GM23338 (cell line): ENCODE measurements around the gene DGKK. TPM values are rescaled to one million over a fixed set of nuclear protein-coding genes. Genes with fewer than 3 reads are reported as not detected.

Source experiments
- ATAC-seq: fragments of 200-7000 bp; cut with Tn5 transposase; 3 replicates; pipeline ENCODE4 v1.9.1; 2020
- DNase-seq: peaks from one replicate; pipeline ENCODE4 v3.0.0-alpha.2; 2015; ENCODE audit warnings: low spot score
- H2AFZ ChIP-seq: fragments of 200-600 bp; sonication (generic); 2 replicates; pipeline ENCODE4 v1.8.0; 2016; ENCODE audit warnings: antibody characterized with exemption, mild to moderate bottlenecking, moderate library complexity
- H3F3A ChIP-seq: fragments of 200-600 bp; sonication (generic); replicated peaks from 2 replicates; pipeline ENCODE4 v1.8.0; 2017; ENCODE audit warnings: antibody characterized with exemption, mixed run types, low read depth
- H3K27ac ChIP-seq: fragments of 200-600 bp; sonication (generic); 2 replicates; pipeline ENCODE4 v1.6.1; 2016; ENCODE audit warnings: low read depth
- H3K27me3 ChIP-seq: fragments of 200-600 bp; sonication (generic); 2 replicates; pipeline ENCODE4 v1.8.0; 2016; ENCODE audit warnings: mild to moderate bottlenecking, mixed run types, moderate library complexity; ENCODE audit not compliant: insufficient read depth
- H3K36me3 ChIP-seq: fragments of 200-600 bp; sonication (generic); 2 replicates; pipeline ENCODE4 v1.8.0; 2016; ENCODE audit warnings: mild to moderate bottlenecking; ENCODE audit not compliant: insufficient read depth
- H3K4me1 ChIP-seq: fragments of 200-600 bp; sonication (generic); 2 replicates; pipeline ENCODE4 v1.8.0; 2016; ENCODE audit warnings: mild to moderate bottlenecking, moderate library complexity; ENCODE audit not compliant: insufficient read depth
- H3K4me2 ChIP-seq: fragments of 200-600 bp; sonication (generic); 2 replicates; pipeline ENCODE4 v1.7.1; 2017; ENCODE audit warnings: mixed run types
- H3K4me3 ChIP-seq: fragments of 200-600 bp; sonication (generic); 2 replicates; pipeline ENCODE4 v1.6.1; 2016; ENCODE audit warnings: mixed run types
- H3K79me2 ChIP-seq: fragments of 200-600 bp; sonication (generic); replicated peaks from 2 replicates; pipeline ENCODE4 v1.8.0; 2017; ENCODE audit warnings: mild to moderate bottlenecking; ENCODE audit not compliant: insufficient read depth
- H3K9me2 ChIP-seq: fragments of 200-600 bp; sonication (generic); 2 replicates; pipeline ENCODE4 v1.8.0; 2017; ENCODE audit not compliant: insufficient read depth
- H4K20me1 ChIP-seq: fragments of 200-600 bp; sonication (generic); replicated peaks from 2 replicates; pipeline ENCODE4 v1.8.0; 2017; ENCODE audit warnings: mild to moderate bottlenecking; ENCODE audit not compliant: insufficient read depth
- H3K27ac Mint-ChIP-seq: 2 replicates; pipeline ENCODE4 v1.8.0; 2020; ENCODE audit warnings: inconsistent platforms, mild to moderate bottlenecking, moderate library complexity, mixed read lengths
- H3K27me3 Mint-ChIP-seq: 3 replicates; pipeline ENCODE4 v1.8.0; 2022; ENCODE audit warnings: low read depth, mild to moderate bottlenecking, moderate library complexity, mixed read lengths, inconsistent platforms; ENCODE audit not compliant: insufficient read depth, poor library complexity
- H3K36me3 Mint-ChIP-seq: 3 replicates; pipeline ENCODE4 v1.8.0; 2021; ENCODE audit warnings: low read depth, mild to moderate bottlenecking, inconsistent platforms, moderate library complexity, mixed read lengths
- H3K4me1 Mint-ChIP-seq: 3 replicates; pipeline ENCODE4 v1.8.0; 2020; ENCODE audit warnings: mild to moderate bottlenecking, inconsistent platforms, mixed read lengths
- H3K4me3 Mint-ChIP-seq: 3 replicates; pipeline ENCODE4 v1.8.0; 2021; ENCODE audit warnings: moderate library complexity, mild to moderate bottlenecking, inconsistent platforms, mixed read lengths
- H3K9me3 Mint-ChIP-seq: 3 replicates; pipeline ENCODE4 v1.8.0; 2020; ENCODE audit warnings: moderate library complexity, mild to moderate bottlenecking, inconsistent platforms, mixed read lengths
- CTCF ChIP-seq, 2 experiments: fragments of 200-600 bp in 1 of 2; sonication (generic) in 1 of 2; conservative IDR thresholded peaks; 2 replicates each; pipeline versions ENCODE4 v1.5.1 to v1.6.1; 2016 to 2017; ENCODE audit warnings: antibody characterized with exemption in 2 of 2, low read depth in 2 of 2, mild to moderate bottlenecking in 2 of 2, moderate library complexity in 1 of 2
- EZH2 ChIP-seq: fragments of 200-600 bp; sonication (generic); IDR thresholded peaks from one replicate; pipeline ENCODE4 v1.8.0; 2017; ENCODE audit warnings: antibody characterized with exemption, mild to moderate bottlenecking, low read depth; ENCODE audit not compliant: unreplicated experiment
- EZH2phosphoT487 ChIP-seq: fragments of 200-600 bp; sonication (generic); IDR thresholded peaks from one replicate; pipeline ENCODE4 v1.8.1; 2018; ENCODE audit warnings: antibody characterized with exemption; ENCODE audit not compliant: unreplicated experiment
- NANOG ChIP-seq: IDR thresholded peaks from 2 replicates; pipeline ENCODE4 v1.6.1; 2016; ENCODE audit warnings: antibody characterized with exemption, borderline replicate concordance
- POLR2AphosphoS5 ChIP-seq: IDR thresholded peaks from 2 replicates; pipeline ENCODE4 v1.6.1; 2016; ENCODE audit warnings: antibody characterized with exemption, low read depth
- STAT1 ChIP-seq: IDR thresholded peaks from one replicate; pipeline ENCODE4 v1.6.1; 2016; ENCODE audit warnings: antibody characterized with exemption; ENCODE audit not compliant: unreplicated experiment
- ZNF114 ChIP-seq: fragments of 250-450 bp; sonication (Bioruptor Pico); IDR thresholded peaks from 2 replicates; pipeline ENCODE4 v1.5.0; 2020; ENCODE audit warnings: mild to moderate bottlenecking, moderate library complexity
- ZNF331 ChIP-seq: fragments of 250-450 bp; sonication (Bioruptor Pico); IDR thresholded peaks from 2 replicates; pipeline ENCODE4 v1.5.0; 2020; ENCODE audit warnings: low read depth, mild to moderate bottlenecking, moderate library complexity
- polyA plus RNA-seq: library from polyadenylated mRNA; unstranded; fragments of >200 nt; fragmentation: Nextera tagmentation; extraction: Ambion mirVana; gene quantifications from 2 replicates; pipeline ENCODE4 v1.2.1, GENCODE V29; 2016
- total RNA-seq: library from RNA; depleted of rRNA; stranded (reverse); fragments of >200 nt; shearing (Covaris generic); gene quantifications from 2 replicates; pipeline ENCODE4 v1.2.3, GENCODE V29; 2014
- TF ChIP-seq, protein P1 (sequence below): IDR thresholded peaks from one replicate; pipeline ENCODE4 v1.6.1; 2018; ENCODE audit warnings: antibody characterized with exemption; ENCODE audit not compliant: unreplicated experiment
- TF ChIP-seq, protein P2 (sequence below): IDR thresholded peaks from 2 replicates; pipeline ENCODE4 v1.6.1; 2016; ENCODE audit warnings: antibody characterized with exemption

Gene DGKK
- total and polyA plus RNA-seq, 2 experiments from 2014 or later: 2.1 to 8.9 TPM

DNA sequence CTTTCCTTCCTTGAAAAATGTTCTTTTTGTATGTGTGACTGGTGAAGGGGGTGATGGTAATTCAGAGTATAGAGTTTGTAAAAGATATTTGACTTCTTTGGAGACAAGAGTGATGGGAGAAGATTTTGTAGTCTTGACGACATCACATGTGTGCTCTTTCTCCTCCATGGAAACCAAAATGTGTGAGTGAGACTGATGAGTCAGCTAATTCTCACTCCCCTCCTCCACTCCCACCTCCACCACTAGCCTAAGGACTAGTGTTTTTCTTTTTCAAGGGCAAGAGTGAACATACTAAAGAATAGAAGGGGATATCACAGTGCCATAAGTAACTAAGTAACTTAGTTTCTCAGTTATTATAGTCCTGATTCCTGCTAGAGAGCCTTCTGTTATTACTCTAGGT, 14.0 kb upstream of the DGKK start (continued):
- TF ChIP-seq, protein P1, sequence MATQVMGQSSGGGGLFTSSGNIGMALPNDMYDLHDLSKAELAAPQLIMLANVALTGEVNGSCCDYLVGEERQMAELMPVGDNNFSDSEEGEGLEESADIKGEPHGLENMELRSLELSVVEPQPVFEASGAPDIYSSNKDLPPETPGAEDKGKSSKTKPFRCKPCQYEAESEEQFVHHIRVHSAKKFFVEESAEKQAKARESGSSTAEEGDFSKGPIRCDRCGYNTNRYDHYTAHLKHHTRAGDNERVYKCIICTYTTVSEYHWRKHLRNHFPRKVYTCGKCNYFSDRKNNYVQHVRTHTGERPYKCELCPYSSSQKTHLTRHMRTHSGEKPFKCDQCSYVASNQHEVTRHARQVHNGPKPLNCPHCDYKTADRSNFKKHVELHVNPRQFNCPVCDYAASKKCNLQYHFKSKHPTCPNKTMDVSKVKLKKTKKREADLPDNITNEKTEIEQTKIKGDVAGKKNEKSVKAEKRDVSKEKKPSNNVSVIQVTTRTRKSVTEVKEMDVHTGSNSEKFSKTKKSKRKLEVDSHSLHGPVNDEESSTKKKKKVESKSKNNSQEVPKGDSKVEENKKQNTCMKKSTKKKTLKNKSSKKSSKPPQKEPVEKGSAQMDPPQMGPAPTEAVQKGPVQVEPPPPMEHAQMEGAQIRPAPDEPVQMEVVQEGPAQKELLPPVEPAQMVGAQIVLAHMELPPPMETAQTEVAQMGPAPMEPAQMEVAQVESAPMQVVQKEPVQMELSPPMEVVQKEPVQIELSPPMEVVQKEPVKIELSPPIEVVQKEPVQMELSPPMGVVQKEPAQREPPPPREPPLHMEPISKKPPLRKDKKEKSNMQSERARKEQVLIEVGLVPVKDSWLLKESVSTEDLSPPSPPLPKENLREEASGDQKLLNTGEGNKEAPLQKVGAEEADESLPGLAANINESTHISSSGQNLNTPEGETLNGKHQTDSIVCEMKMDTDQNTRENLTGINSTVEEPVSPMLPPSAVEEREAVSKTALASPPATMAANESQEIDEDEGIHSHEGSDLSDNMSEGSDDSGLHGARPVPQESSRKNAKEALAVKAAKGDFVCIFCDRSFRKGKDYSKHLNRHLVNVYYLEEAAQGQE: no peak
- TF ChIP-seq EZH2phosphoT487 (no peak), POLR2AphosphoS5 (no peak), ZNF114 (CRISPR knock-in tag) (no peak)

GRCh38 chrX:50483283-50483682, 12.7 kb upstream of the DGKK start:
- Mint-ChIP-seq H3K27me3 (no peaks in the 10 kb centered on the region), H3K27ac (no peak overlapping the region), H3K4me3 (no peak overlapping the region), H3K36me3 (0 out of 3 replicates have a peak, but pooled peaks cover 2% of the 10 kb centered on the region), H3K9me3 (no peaks in the 10 kb centered on the region; the same call in 2 of the 3 replicates), H3K4me1 (peaks cover 3% of the 10 kb centered on the region; the same call in 1 of the 3 replicates)
- ATAC-seq (no peak), DNase-seq (no peak)
- Histone ChIP-seq H3K27ac (no peak overlapping the region), H3K79me2 (no peaks in the 10 kb centered on the region), H3K36me3 (no peaks in the 10 kb centered on the region), H3K4me3 (no peak overlapping the region), H3K27me3 (no peaks in the 10 kb centered on the region), H3K9me2 (no peaks in the 10 kb centered on the region), H3F3A (no peaks in the 10 kb centered on the region), H2AFZ (no peak overlapping the region), H3K4me1 (no peaks in the 10 kb centered on the region), H4K20me1 (no peaks in the 10 kb centered on the region), H3K4me2 (no peak overlapping the region)
- no peak for TF ChIP-seq ZNF114 (CRISPR knock-in tag)
- TF ChIP-seq, protein P2, sequence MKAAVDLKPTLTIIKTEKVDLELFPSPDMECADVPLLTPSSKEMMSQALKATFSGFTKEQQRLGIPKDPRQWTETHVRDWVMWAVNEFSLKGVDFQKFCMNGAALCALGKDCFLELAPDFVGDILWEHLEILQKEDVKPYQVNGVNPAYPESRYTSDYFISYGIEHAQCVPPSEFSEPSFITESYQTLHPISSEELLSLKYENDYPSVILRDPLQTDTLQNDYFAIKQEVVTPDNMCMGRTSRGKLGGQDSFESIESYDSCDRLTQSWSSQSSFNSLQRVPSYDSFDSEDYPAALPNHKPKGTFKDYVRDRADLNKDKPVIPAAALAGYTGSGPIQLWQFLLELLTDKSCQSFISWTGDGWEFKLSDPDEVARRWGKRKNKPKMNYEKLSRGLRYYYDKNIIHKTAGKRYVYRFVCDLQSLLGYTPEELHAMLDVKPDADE: no peak
- TF ChIP-seq CTCF (conservative IDR thresholded peaks at IDR 0.05; ENCODE audit: low read depth in 2 of 2): no peak
- no peak for TF ChIP-seq ZNF331
- no peak for TF ChIP-seq NANOG
- TF ChIP-seq, protein P1: no peak
- TF ChIP-seq STAT1: no peak
- TF ChIP-seq POLR2AphosphoS5: no peak
- TF ChIP-seq EZH2: no peak
